ENCODE results near the gene PGF.
A peak's percentile ranks its signal among the peaks of the same experiment; 100 is the strongest.
"Not testable (repeated sequence)": the region's sequence is repeated elsewhere in the genome, so short reads cannot be mapped to it uniquely, and the experiment has no call there.

PGF gene

DNA sequence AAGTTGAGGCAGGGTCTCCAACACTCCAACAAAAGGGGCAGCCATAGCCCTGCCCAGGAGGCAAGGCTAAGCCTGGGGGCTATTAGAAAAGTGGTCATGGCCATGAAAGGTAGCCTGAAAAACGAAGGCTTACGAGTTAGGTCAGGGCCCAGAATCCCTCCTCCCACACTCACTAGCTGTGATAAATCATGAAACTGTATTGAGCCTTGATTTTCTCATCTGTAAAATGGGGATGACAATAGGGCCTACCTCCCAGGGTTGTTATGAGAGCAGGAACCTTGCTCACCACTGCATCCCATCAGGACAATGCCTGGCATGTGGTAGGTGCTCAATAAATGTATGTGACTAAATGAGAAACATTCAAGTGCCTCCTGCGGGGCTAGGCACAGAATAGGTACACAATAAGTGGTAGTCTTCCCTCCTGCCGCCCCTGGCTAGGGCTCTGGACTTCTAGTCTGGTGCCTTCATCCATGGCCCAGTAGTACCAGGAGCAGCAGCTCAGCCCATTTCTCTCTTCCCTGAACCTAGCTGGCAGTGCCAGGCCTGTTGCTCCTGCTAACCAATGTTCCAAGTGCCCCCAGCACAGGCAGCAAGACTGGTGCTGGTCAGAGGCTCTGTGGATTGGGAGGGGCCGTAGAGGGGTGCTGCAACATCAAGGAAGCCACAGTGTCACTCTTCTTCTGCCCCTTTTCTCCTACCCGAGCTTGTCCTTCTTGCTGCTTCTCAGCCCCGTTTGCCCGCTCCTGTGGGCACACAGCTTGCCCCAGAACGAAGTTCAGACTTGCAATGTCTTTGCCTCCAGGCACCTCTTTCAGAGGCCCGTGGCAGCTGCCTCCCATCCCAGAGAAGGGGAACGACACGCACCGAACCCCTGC lies 7.8 kb downstream of the PGF start:
- H3K4me3 ChIP-seq (ENCODE audit: low read length), result no peak overlapping the region
- DNase-seq (ENCODE audit: low read depth, low spot score), result no peak

DNA sequence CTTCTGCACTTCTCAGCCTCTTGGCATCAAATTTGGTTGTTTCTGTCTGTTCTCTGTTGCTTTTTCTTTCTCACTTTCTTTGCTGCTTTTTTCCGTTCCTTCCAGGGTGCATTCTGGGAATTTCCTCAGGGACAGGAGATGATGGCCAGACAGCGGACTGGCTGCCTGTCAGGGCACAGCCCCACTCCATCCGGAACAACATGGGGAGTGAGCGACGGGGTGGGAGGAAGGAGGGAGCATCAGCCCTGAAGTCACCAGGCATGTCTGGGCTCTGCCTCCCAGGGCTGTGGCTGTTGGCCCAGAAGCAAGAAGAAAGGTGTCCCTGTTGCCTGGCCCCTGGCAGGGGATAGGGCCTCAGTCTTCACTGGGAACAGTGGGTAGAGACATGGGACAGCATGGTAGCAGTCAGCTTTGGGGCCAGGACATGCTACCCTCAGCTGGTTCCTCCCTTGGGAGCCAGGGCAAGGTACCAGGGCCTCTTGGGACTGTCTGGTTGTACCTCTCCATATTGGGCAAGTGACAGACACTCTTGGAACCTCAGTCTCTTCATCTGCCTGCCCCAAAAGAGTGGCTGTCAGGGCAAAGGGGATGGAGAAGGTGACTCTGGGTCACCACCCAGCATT lies 8.6 kb downstream of the PGF start:
- DNase-seq (ENCODE audit: low read depth, low spot score), result no peak
- no peak overlapping the region for H3K4me3 ChIP-seq (ENCODE audit: low read length)

DNA sequence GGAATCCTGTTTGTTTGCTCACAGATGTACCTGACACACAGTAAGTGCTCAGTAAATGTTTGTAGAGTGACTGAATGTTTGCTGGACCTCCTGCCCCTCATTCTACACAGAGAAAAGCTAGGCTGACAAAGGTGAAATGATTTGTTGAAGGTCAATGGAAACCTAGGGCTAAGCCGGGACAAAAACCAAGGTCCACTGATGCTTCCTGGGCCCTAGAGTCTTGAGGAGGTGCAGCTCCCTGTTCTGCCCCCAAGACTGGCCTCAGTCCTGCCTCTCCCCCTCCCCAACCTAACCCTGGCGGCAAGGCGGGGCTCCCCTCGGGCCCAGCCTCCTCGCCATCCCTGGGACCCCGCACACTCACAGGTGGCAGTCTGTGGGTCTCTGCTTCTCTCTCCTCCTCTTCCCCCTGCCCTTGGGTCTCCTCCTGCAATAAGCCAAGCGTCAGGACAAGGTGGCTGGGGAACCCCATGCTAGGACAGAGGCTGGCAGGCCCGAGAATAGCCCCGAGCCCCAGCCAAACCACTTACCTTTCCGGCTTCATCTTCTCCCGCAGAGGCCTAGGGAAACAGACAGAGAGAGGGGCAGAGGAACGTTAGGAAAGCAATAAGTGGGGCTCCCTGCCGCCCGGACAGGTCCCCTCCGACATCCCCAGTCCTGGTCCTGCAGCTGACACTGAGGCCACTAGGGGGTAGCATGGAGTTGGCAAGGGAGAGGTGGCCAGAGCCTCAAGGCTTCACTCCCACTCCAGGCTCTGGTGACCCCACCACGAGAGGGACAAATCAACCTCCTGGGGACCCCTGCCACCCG lies 9.3 kb downstream of the PGF start:
- peak; percentile 37 for DNase-seq (ENCODE audit: low read depth, low spot score)
- H3K4me3 ChIP-seq (ENCODE audit: low read length), result no peak overlapping the region

DNA sequence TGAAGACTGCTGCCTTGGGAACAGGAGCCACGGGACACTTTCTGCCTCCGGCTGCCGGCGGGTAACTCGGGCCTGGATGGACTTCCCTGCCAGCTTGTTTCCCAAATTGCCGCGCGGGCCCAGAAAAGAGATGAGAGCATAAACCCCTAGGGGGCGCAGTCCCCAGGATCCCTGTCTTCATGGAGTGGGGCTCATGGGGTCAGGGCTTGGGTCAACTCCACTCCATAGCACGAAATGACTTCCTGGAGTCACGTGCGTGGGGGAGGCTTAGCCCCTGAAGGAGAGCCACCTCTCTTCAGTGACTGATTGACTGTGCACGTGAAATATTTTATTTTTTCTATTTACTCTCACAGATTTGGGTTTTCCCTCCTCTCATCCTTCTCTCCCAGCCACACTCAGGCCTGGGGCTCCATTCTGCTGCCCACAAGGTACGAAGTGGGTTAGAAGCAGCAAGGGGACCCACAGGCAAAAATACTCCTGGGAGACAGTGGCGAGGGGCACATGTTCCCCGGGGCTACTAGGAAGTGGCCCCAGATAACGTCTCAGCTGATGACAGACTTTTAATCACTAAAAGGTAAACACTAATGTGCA lies 10.0 kb downstream of the PGF start:
- DNase-seq (ENCODE audit: low read depth, low spot score), result no peak
- no peak overlapping the region for H3K4me3 ChIP-seq (ENCODE audit: low read length)

DNA sequence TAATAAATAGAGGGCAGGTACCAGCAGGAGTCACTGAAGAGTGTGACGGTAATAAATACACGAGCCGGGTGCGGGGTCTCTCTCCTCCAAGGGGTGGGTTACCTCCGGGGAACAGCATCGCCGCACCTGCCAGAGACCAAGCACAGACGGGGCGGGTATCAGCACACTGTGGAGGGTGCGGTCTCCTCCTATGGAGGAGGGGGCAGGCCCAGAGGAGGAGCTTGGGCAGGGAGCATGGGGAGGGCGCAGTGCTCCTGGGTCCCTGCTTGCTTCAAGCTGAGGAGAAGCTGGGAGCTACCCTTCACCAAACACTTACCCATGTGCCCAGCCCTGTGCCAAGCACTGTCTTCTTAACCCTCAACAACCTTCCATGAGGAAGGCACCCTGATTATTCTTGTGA lies 12.8 kb downstream of the PGF start:
- DNase-seq (ENCODE audit: low read depth, low spot score), result no peak
- H3K4me3 ChIP-seq (ENCODE audit: low read length), result no peak overlapping the region

DNA sequence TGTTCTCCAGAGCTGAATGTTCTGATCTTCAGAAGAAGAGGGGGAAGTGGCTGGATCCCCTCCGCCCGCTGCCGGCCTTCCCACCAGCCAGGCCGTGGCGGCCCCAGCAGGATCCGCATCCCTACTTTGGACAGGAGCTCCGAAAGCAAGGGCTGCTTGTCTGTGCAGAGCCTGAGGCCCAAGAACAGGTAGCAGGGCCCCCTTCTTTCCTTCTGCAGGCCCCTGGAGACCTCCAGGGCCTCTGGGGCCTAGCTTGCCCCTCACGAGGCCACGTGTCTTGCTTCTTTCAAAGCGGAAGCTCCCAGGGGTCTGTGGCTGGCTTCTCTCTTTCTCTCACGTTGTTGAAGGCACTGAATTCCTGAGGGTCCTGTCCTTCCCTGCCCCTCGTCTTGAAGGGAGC lies 13.2 kb downstream of the PGF start:
- no peak overlapping the region for H3K4me3 ChIP-seq (ENCODE audit: low read length)
- DNase-seq (ENCODE audit: low read depth, low spot score), result no peak

DNA sequence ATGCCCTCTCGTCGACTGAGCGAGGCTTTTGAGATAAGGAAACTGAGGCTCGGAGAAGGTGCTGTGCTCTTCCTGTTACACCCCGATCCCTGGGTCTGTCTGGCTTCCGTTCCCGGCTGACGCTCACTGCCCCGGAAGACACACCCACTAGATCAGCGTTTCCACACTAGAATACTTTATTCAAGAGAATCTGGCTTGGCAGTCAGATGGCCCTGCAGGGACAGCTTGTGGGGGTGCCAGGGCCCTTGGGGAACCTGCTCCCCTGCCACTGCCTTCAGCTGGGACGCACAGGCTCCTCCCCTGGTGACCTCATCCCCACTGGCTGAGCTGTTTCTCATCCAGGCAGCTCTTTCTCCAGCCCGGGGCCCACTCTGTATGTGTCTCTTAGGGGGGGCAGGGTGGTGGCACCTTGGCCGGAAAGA lies 13.7 kb downstream of the PGF start:
- no peak for DNase-seq (ENCODE audit: low read depth, low spot score)
- no peak overlapping the region for H3K4me3 ChIP-seq (ENCODE audit: low read length)

DNA sequence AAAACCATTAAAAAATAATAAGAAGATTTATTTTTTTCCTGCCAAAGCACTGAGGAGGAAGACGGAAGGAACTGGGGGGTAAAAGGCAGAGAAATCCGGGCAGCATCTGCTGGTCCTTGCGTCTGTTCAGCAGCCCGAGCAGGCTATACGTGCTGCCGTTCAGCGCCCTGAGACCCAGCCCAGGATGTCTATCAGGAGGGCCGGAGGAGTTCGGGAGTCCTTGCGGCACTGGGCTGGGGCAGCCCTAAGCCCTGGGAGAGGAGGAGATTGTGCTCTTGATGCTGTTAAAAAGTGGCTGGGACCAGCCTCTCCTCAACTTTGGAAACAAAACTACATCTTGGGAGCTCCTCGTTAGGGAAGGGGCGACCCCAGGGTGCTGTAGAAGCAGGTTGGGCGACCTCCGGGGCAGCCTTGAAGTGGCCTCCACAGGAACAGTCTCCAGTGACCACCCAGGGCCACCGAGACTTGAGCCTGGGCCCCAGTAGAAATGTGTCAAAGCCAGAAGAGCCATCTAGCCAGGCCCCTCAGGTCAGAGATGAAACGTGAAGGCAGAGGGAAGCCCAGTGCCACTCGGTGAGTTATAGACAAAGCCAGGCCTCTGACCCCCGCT lies 14.3 kb downstream of the PGF start:
- no peak for DNase-seq (ENCODE audit: low read depth, low spot score)
- no peak overlapping the region for H3K4me3 ChIP-seq (ENCODE audit: low read length)

DNA sequence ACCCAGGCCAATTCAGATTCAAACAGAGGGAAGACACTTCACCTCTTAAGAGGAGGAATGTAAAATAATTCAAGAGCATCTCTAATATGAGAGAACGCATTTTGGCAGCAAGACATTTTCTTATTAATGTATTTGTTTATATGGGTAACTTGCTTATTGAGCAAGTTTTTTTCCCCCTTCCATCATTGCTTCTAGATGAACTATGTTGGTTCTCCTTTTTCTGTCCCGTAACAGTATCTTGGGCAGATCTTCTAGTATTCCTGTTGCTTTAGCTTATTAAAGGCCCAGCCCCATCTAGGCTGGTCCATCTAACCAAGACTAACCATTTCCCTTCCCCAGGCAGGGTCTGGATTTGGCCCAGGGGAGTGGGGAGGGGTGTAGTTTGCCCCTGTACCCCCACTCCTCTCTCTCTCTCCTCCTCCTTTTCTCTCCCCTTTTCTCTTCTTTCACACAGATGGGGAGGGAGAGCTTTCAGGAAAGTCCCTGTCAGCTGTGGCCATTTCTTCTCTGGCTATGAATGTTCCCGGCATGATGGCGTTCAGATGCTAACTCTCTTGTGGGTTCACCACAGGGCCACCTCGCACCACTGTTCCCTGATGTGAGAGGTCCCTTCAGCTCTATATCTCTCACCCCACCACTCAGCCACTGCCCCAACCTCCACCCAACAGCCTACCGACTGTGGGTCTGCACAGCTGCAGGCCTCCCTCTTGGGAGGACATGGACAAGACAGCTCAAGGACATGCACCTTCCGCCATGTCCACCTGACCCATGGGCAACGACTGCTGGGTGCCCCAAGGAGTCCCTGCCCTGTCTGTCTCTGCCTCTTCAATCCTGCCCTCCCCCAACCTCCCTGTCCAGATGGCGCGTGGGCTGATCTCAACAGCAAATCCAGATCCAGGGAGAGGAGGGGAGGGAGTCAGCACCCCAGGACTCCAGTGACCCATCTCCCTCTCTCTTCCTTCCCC lies 16.6 kb downstream of the PGF start:
- no peak overlapping the region for H3K4me3 ChIP-seq (ENCODE audit: low read length)
- no peak for DNase-seq (ENCODE audit: low read depth, low spot score)

DNA sequence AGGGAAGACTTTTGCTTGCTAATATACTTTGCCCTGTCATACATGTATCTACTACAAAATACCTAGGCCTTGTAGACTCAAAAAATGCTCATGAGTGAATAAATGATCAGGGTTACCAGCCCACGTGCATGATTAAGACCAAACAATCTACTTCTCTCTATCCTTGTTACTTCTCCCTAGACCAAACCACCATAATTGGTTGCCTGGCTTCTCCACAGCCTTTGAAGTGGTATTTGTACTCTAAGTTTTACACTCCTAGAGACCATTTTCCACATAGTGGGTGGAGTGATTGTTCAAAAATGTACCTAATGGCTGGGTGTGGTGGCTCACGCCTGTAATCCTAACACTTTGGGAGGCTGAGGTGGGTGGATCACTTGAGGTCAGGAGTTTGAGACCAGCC lies 18.2 kb downstream of the PGF start:
- no peak overlapping the region for H3K4me3 ChIP-seq (ENCODE audit: low read length)
- peak; percentile 12 for DNase-seq (ENCODE audit: low read depth, low spot score)

DNA sequence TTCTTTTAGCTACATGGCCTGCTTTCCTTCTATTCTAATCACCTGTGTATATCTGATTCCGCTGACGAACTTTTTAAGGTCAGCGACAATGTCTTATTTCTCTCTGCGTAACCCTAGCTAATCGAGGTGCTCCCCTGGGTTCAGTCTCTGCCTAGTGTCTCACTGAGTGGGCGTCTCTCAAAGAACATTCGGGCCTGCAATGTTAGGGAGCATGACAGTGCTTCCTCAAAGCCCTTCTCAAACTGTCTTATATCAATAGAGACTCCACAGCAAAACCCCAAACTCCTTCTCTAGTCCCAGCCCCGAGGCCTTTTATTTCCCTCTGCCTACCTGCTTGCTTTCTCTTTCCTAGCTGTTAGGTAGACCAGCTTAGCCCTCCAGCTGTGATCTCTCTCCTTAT lies 18.7 kb downstream of the PGF start:
- H3K4me3 ChIP-seq (ENCODE audit: low read length), result no peak overlapping the region
- no peak for DNase-seq (ENCODE audit: low read depth, low spot score)

DNA sequence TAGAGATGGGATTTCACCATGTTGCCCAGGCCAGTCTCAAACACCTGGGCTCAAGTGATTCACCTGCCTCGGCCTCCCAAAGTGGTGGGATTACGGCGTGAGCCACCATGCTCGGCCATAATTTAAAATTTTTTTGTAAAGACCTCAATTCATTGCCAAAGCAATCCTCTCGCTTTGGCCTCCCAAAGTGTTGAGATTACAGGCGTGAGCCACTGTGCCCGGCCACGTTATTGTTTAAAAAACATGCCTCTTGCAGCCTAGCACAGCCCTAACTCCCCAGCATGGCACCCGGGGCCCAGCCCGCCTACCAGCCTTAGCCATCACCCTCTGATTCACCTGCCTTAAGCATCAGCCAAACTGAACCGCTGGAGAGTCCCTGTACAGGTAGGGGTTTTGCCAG lies 19.2 kb downstream of the PGF start:
- no peak overlapping the region for H3K4me3 ChIP-seq (ENCODE audit: low read length)
- no peak for DNase-seq (ENCODE audit: low read depth, low spot score)

DNA sequence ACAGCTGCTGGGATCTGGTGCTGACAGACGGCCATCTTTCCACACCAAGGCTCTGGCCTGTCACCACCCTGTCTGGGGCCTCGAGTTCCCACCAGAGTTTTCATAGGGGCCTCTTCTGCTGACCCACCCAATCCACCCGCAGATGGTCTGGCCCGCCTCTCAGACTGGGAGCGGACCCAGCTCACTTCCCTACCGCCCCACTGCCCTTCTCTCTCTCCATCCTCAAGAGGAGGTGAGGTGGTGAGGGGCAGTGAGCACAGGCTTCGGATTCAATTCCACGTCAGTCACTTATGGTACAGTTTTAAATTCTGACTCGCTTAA lies 20.1 kb downstream of the PGF start:
- DNase-seq (ENCODE audit: low read depth, low spot score), result no peak
- H3K4me3 ChIP-seq (ENCODE audit: low read length), result no peak overlapping the region

DNA sequence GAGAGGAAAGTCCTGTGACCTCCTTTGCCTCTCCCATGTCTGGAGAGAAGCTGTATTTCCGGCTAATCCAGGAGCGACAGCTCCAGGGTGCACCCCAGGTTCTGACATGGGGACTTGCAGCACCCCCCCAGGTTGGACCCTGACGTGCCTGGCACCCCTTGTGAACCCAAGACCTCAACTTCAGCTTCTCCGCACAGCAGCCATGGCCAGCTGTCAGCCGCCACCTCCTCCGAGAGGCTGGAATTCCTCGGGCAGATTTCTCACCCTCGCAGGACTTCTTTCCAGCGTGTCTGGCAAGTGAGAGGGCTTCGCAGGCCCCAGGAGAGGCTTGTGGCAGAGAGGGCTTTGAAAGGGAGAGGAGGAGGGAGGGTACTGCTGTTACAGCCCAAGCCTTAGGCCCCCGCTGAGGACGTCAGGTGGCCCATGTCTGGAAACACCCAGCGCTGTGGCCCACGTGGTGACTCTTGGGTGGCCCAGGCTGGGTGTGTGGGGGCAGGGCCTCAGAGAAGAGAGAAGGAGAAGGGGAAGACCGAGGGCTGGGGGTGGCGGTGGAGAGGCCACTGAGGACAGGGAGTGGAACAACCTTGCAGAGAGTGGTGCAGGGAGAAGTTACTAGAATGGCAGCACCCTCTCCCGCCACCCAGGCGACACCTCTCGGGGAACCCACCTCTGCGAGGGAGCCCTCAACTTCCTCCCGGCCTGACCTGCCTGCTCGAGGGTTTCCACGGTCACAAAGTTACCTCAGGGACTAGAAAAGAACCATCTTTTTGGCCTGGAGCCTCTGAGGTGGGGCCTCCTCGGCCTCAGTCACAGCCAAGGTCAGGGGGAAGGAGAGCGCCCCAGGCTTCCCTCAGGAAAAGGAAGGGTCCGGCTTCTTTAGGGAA lies 20.7 kb downstream of the PGF start:
- no peak for DNase-seq (ENCODE audit: low read depth, low spot score)
- no peak overlapping the region for H3K4me3 ChIP-seq (ENCODE audit: low read length)

DNA sequence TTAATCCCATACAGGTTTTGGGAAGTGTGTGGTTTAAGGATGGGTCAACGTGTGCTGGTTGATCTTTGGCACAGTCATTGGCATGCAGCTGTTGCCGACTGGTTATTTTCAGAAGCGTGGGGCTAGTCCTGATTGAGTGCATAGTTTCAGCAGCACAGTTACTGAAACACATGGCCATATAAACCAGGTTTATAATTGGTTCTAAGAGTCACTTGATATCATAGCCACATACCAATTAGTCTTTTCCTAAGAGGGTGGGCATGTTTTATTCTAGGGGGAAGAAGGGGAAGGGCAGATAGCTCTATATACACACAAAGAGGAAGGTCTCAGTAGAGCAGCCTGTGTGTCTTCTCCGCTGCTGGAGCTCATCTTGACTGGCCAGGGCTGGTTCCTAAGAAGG lies 21.4 kb downstream of the PGF start:
- DNase-seq (ENCODE audit: low read depth, low spot score), result no peak
- no peak overlapping the region for H3K4me3 ChIP-seq (ENCODE audit: low read length)

DNA sequence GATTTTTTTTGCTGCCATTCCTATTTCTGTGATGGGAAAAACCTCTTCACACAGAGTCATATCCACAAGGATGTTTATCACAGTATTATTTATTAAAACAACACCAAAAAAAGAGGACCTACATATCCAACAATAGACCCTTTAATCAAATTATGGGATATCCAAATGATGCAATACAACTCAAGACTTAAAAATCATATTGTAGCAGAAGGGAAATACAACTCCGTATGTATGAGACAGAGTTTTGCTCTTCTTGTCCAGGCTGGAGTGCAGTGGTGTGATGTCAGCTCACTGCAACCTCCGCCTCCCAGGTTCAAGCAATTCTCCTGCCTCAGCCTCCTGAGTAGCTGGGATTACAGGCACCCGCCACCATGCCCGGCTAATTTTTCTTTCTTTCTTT lies 22.5 kb downstream of the PGF start:
- DNase-seq (ENCODE audit: low read depth, low spot score); H3K4me3 ChIP-seq (ENCODE audit: low read length): not testable (repeated sequence)

DNA sequence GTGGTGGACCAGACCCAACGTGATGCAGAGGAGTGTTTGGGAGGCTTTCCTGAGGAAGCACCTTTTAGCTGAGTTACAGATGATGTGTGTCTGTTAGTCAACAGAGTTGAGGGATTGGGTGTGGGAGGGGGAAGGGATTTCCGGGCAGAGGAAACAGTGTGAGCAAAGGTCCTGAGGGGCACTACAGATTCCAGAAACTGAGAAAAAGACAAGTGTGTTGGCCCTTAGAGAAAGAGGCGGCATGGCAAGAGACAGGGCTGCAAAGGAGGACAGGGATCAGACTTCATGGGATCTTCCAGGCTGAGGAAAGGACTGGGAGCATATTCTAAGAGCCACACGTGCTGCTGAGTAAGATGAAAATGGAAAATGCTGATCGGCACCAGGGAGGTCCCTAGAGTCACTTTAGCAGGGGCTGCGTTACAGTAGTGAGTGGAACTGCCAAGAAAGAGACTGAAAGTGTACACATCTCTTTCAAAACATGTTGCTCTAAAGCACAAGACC lies 22.9 kb downstream of the PGF start:
- H3K4me3 ChIP-seq (ENCODE audit: low read length), result no peak overlapping the region
- DNase-seq (ENCODE audit: low read depth, low spot score), result no peak
